SKM-1 treated with dmso at 0.1 percent for 144 hours (cell line): ENCODE data around the gene MAP3K14.
A peak's percentile ranks its signal among the peaks of the same experiment; 100 is the strongest.
"Not testable (repeated sequence)": the region's sequence is repeated elsewhere in the genome, so short reads cannot be mapped to it uniquely, and the experiment has no call there.

Source experiments
- DNase-seq: peaks from one replicate; lab custom pipeline; 2025; ENCODE audit not compliant: unreplicated experiment; lab: John Stamatoyannopoulos, UW

MAP3K14 gene

DNA sequence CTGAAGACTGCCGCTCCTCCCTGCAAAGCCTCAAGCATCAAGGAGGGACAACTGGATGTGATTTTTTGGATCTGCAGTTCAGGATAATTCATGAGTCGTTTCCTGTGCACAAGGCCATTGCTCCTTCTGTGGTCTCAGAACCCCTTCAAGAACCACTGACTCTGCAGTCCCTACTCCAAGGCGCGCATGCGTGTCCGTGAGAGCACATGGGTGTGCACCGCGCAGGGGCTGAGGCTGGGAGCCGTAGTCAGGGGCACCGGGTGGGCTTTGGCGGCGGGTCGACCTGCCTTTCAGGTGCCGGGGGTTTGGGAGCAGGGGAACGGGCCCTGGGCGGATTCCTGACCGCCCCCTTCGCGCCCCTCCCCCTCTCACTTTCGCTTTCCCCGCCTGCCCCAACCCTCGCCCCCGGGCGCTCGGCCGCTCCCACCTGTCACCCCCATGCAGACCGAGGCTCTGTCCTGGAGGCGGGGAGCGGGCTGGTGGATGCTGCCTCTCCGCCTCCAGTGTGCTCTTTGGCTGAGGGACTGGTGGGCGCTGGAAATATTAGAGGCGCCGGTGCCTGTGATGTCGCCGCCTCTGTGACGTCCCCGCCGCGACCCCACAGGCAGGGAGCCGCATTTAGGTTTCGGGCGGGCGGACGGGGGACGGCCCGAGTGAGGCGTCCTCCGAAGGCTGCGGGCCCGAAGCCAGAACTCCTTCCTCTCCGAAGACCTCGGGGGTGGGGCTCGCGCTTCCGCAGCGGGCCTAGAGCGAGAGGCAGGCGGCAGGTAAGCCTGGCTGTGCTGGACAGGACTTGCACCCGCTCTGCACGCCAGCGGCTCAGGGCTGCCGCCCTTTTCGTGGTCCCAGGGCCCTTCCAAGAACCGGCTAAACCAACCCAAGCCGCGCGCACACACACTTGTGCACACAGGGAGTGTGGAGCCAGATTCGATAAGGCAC, 55.0 kb downstream of the MAP3K14 start, which contains the start of gene SPATA32:
Gene SPATA32 (minus strand): TSS at position 518 of the 939 bp plus-strand sequence. CDS start 78 bp downstream, at position 440.
- no peak for DNase-seq

- DNase-seq = no peak
These were observed 56.5 kb downstream of the MAP3K14 start for GRCh38 chr17:45260204-45260783.

DNA sequence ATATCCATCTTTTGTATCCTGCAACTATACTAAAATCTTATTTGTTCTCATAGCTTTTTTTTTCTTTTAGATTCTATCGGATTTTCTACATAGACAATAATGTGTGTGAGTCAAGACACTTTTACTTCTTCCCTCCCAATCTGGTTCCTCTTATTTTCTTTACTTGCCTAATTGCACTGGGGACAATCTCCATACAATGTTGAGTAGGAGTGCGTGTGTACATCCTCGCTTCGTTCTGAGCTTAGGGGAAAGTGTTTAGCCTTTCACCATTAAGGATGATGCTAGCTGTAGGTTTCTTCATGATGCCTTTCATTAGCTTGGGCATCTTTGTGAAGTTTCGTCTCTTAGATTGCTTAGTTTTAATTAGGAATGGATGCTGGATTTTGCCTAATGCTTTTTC, 57.8 kb downstream of the MAP3K14 start:
- DNase-seq = peak; percentile 20

- no peak for DNase-seq
These were observed 59.7 kb downstream of the MAP3K14 start for GRCh38 chr17:45257115-45257514.

- no peak for DNase-seq
These were observed 60.5 kb downstream of the MAP3K14 start for GRCh38 chr17:45256114-45256966.

- DNase-seq = no peak
These were observed 61.5 kb downstream of the MAP3K14 start for GRCh38 chr17:45255358-45255757.

GRCh38 chr17:45253879-45254278, 62.9 kb downstream of the MAP3K14 start:
- no peak for DNase-seq

DNA sequence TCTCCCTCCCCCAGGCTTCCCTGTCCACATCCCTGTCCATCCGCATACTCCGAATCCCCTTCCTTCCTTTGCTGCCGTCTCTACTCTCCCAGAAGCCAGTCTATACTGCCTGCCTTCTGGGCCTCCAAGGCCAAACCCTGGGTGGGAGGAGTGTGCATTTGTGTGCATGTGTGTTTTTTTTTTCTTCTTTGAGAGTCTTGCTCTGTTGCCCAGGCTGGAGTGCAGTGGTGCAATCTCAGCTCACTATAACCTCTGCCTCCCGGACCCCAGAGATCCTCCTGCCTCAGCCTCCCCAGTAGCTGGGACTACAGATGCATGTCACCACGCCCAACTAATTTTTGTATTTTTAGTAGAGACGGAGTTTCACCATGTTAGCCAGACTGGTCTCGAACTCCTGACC, 63.6 kb downstream of the MAP3K14 start:
- DNase-seq = not testable (repeated sequence)

DNA sequence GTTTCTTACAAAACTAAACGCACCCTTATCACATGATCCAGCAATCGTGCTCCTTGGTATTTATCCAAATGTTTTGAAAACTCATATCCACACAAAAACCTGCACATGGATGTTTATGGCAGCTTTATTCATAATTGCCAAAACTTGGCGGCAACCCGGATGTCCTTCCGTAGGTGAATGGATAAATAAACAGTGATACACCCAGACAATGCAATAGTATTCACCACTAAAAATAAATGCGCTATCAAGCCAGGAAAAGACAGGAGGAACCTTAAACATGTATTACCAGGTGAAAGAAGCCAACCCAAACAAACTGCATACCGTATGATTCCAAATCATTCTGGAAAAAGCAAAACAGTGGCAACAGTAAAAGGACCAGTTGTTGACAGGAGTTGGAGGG, 64.9 kb downstream of the MAP3K14 start:
- DNase-seq = no peak

GRCh38 chr17:45248132-45248957, 68.5 kb downstream of the MAP3K14 start:
- no peak for DNase-seq

GRCh38 chr17:45247429-45248131, 69.2 kb downstream of the MAP3K14 start:
- no peak for DNase-seq

- DNase-seq = no peak
These were observed 69.9 kb downstream of the MAP3K14 start for GRCh38 chr17:45246861-45247428.

DNA sequence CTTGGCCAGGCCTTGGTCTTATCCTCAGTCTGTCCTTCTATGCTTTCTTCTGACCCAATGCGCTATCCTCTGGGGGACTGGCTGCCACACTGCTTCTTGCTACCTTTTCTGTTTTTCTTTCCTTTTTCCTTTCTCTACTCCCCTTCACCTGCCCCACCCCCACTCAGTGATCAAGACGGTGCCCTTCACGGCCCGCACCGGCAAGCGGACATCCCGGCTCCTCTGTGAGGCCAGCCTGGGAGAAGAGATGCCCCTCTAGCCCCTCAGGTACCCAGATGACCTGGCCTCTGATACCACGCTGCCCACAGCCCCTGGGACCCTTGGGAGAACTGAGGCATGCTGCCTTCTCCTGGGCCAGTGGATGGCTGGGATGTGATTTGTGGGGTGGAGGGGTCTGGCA, 70.5 kb downstream of the MAP3K14 start:
- DNase-seq = no peak

GRCh38 chr17:45244725-45245656, 71.8 kb downstream of the MAP3K14 start:
- DNase-seq = no peak

DNA sequence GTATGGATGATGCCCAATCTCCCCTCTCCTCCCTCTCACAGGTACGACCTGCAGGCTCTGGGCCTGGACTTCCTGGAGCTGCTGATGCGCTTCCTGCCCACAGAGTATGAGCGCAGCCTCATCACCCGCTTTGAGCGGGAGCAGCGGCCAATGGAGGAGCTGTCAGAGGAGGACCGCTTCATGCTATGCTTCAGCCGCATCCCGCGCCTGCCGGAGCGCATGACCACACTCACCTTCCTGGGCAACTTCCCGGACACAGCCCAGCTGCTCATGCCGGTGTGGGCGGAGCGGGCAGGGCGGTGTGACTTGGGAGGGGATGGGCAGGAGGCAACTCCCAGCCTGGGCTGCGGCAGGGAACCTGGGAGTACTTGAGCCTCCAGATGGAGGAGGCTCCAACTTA, 73.1 kb downstream of the MAP3K14 start:
- no peak for DNase-seq

DNA sequence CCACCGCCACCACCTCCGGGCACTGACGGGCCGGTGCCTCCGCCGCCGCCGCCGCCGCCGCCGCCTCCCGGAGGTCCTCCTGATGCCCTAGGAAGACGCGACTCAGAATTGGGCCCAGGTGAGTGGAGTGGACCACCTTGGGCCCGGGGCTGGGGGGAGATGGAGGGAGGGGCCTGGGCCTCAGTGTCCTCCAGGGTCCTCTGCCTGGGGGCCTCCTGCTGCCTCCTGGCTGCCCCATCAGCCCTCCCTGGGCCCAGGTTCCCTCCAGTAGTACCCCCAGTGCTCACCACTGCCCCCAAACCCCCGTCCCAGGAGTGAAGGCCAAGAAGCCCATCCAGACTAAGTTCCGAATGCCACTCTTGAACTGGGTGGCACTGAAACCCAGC, 74.8 kb downstream of the MAP3K14 start:
- no peak for DNase-seq

GRCh38 chr17:45241328-45242028, 75.3 kb downstream of the MAP3K14 start:
- DNase-seq = no peak

- DNase-seq = no peak
These were observed 75.9 kb downstream of the MAP3K14 start for GRCh38 chr17:45240905-45241327.
